C1 segment of cervical spinal cord (tissue), 14 donors: Measurements from ENCODE around the gene RBM11.

Experiments used
- DNase-seq, 14 donors: peaks; one replicate each; lab custom pipeline; 2025; lab: John Stamatoyannopoulos, UW

The RBM11 gene

GRCh38 chr21:14271053-14271452, 55.1 kb downstream of the RBM11 start:
- no peak for DNase-seq

DNA sequence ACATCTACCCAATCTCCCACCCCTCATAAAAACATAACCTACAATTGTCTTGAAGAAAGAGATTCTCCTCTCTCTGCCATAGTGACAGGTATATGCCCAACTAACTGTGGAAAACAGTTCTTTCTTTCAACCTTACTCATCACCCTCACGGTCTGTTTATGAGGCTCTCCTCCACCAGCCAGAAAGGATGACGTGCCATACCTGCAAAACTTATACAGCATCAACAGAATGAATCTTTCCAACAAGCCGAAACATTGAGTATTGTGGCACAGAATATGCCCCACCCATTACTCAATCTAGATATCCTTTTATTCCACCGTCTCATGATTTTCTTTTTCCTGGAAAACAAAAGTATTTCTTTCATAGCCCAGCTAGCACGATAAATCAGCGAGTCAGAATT, 55.7 kb downstream of the RBM11 start:
- DNase-seq: no peak

DNA sequence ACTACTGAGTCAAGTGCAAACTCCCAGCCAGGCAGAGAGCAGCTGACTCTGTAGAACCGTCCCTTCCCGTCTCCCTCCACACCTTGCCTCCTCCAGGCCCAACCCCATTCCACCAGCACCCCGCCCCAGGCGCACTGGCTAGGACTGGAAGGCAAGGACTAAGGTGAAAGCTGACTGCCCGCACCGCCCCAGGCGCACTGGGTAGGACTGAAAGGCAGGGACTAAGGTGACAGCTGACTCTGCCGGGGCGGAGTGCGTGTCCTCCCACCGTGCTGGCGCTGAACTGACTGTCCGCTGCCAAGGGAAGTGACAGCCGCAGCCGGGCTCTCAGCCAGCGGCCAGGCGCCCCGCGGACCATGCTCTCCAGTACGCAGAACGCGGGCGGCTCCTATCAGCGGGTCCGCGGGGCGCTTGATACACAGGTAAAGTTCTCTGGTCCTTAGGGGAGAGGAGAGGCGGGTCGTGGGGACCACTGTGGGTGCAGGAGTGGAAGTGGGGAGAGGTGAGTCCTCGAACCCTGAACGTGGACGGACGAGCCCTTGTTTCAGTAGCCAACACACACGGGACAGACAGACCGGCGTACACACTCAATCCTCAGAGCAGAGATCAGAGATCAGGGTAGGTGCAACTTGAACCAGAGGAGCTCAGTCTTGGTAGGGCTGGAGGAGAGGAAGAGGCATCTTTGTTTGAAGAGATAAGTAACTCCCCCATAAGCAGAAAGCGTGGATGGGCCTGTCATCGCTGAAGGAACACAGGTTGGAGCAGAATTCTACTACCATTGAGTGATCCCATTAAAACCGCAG, 58.0 kb downstream of the RBM11 start:
- peak in 7 of 14 donors; percentile 3 to 38 (median 23) for DNase-seq

DNA sequence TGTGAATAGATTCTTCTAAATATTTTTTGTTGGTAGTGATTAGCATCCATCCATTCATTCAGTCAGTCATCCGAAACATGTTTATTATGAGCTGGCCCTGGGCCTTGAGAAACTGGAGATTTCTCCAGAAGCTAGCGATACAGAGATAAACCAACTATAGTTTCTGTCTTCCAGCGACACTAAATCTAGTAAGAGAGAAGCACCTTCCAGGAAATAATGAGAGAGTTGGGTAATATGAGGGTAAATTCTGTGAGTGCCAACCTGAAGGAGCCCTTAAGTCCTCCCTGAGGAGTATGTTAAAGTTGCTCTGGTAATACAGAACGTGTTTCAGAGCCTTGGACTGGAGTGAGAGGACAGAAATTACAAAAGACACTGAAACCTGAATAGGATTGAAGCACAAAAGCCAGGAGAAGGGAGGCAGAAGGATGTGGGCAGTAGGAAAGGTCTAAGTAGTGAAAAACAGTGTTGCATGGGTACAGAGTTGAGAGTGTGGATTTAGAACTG, 59.8 kb downstream of the RBM11 start:
- DNase-seq: no peak
